KOPT-K1 (cell line): ENCODE results near the gene DTD1.

Experiments used
- H3K27ac ChIP-seq: fragments of 200-600 bp; sonication (generic); 2 replicates; pipeline ENCODE4 v1.5.1; 2016; ENCODE audit warnings: antibody characterized with exemption, mild to moderate bottlenecking, low read depth, low read length; ENCODE audit not compliant: poor library complexity, severe bottlenecking
- H3K36me3 ChIP-seq: fragments of 200-600 bp; sonication (generic); 2 replicates; pipeline ENCODE4 v1.5.1; 2017; ENCODE audit warnings: antibody characterized with exemption, mild to moderate bottlenecking, low read length, moderate library complexity; ENCODE audit not compliant: insufficient read depth
- H3K9me3 ChIP-seq: fragments of 200-600 bp; sonication (generic); 2 replicates; pipeline ENCODE4 v1.5.1; 2017; ENCODE audit warnings: antibody characterized with exemption, low read length, mild to moderate bottlenecking; ENCODE audit not compliant: insufficient read depth, poor library complexity, severe bottlenecking

The DTD1 gene

DNA sequence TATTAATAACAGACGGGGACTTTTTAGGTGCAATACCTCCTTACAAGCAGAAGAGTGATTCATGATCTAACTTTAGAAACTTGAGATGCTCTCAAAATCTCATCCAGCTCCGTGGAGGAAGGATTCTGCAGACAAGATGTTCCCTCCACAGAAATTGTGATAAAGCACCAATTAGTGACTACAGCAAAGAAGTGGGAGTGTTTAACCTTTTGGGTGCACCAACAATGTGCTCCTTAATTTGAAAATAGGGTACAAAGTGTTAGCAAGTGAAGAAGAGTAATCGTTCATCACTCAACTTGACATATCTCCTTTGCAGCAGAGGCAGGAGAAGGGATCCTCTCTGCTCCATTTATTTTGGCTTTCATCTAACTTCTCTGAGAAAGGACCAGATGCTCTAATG, 202.9 kb downstream of the DTD1 start:
- no peak overlapping the region for H3K27ac ChIP-seq
- no peaks in the 10 kb centered on the region for H3K36me3 ChIP-seq
- H3K9me3 ChIP-seq: peaks cover 9% of the 10 kb centered on the region

DNA sequence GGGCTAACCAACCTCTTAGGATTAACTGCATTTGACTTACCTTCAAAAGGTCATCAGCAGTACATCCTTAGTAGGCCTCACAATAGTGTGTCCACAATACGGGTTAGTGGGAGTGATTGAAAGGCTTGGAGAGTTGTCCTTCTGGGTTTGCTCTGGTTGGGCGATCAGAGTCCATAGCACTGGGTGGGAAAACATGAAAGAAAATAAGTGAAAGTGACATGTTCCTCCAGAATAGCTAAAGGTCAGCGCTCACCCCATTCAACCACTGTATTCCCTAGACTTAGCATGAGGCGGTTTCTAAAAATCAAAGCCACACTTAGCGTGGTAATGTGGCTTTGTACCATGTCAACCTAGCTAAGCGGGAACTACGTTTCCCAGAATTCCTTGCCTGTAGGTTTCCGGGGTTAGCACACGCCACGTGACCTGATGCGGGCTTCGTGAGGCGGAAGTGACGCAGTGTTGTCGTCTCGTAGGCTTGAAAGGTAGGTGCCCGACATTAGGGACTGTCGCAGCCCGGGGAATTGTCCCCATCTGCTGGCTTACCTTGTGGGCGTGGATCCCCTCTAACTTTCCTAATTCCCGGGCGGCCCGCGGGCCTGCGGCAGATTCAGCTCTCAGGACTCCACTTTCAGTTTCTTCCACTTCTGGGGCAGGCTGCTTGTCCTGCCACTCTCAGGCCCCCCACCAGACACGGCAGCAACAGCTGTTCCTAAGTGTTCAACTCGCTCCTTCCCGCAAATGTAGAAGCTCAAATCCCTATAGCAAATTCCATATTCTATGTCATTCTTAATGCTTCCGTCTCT, 206.0 kb downstream of the DTD1 start:
- no peaks in the 10 kb centered on the region for H3K9me3 ChIP-seq
- H3K27ac ChIP-seq: peak overlapping the region; percentile 41
- H3K36me3 ChIP-seq: no peaks in the 10 kb centered on the region

GRCh38 chr20:18794428-18794787, 206.6 kb downstream of the DTD1 start:
- peak overlapping the region; percentile 41 for H3K27ac ChIP-seq
- H3K9me3 ChIP-seq: no peaks in the 10 kb centered on the region

GRCh38 chr20:18795366-18795765, 207.5 kb downstream of the DTD1 start:
- H3K9me3 ChIP-seq: no peaks in the 10 kb centered on the region
- H3K36me3 ChIP-seq: no peaks in the 10 kb centered on the region
- H3K27ac ChIP-seq: no peak overlapping the region

More at GRCh38 chr20:18794428-18794787, 206.6 kb downstream of the DTD1 start:
- H3K36me3 ChIP-seq: no peaks in the 10 kb centered on the region

DNA sequence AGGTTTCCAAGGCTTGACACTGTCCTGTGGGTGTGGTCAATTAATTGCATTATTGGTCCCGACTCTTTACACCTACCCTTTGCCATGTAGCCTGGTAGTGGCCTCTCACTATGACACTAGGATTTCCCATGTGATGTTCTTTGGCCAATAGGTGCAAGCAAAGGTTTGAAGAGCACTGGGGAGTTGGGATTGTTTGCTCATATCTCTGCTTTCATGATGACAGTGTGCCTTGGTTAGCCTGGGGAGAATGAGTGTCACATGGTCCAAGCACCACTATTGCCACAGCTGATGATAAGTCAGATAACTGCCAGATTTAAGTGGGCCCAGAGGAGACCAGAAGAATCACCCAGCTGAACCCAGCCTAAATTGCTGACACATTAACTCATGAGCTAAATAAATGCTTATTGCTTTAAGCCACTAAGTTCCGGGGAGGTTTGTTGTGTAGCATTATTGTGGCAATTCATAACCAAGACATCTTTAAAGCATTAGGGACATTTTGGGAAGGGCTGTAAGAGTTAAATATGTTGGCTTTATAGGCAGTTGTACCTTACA, 208.5 kb downstream of the DTD1 start:
- H3K27ac ChIP-seq: no peak overlapping the region
- H3K9me3 ChIP-seq: no peaks in the 10 kb centered on the region
- no peaks in the 10 kb centered on the region for H3K36me3 ChIP-seq

DNA sequence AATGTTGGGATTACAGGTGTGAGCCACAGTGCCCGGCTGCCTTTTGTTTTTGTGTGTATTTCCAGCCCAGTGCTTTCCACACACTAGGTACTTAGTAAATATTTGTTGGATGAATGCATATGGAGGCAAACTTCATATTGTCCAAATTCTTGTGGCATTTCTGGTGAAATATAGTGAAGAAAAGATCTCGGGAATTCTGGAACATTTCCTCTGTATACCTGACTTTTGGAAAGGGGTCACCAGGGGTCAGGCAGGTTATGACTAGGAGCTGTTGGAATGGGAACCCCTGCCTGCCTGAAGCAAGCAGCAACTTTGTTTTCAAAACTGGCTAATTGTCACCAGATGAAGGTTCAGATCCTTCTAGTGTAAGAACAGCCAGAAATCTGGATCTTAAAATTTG, 213.7 kb downstream of the DTD1 start:
- no peaks in the 10 kb centered on the region for H3K36me3 ChIP-seq
- H3K27ac ChIP-seq: no peak overlapping the region
- no peaks in the 10 kb centered on the region for H3K9me3 ChIP-seq

- Histone ChIP-seq H3K36me3 (no peaks in the 10 kb centered on the region), H3K9me3 (no peaks in the 10 kb centered on the region), H3K27ac (no peak overlapping the region)
Measured at GRCh38 chr20:18802012-18802634, 214.3 kb downstream of the DTD1 start.

DNA sequence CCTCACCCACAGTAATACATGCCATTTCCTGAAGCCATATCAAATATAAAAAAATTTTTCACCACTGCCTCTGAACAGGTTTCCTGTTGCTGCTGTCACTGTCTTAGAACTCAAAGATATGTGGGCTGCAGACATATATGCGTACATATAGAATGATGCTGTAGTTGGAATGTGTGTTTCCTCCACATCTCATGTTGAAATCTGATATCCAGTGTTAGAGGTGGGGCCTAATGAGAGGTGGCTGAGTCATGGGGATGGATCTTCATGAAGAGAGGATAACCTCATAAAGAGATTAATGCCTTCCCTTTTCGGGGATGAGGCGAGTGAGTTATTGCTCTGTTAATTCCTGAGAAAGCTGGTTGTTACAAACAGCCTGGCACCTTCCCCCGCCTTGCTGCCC, 218.0 kb downstream of the DTD1 start:
- no peaks in the 10 kb centered on the region for H3K9me3 ChIP-seq
- H3K36me3 ChIP-seq: no peaks in the 10 kb centered on the region
- no peak overlapping the region for H3K27ac ChIP-seq

DNA sequence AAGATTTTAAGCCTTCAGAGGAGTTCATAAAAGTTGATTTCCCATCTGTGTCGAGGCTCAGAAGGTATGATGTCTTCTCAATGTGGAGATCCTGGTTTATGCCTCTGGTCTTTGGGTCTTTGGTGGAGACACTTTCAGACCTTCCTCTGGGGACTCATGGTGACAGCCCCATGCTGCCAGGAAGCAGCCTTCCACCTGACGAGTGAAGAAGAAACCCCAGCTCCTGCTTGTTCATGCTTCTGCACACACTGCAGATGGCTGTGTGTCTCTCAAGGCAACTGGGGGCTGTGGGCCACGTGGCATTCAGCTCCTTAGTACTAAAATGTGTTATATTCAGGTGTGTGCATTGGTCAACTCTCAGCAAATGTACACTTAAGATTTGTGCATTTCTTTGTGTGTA, 220.9 kb downstream of the DTD1 start:
- Histone ChIP-seq H3K36me3 (no peaks in the 10 kb centered on the region), H3K9me3 (no peaks in the 10 kb centered on the region), H3K27ac (no peak overlapping the region)

GRCh38 chr20:18811186-18811585, 223.3 kb downstream of the DTD1 start:
- Histone ChIP-seq H3K9me3 (no peaks in the 10 kb centered on the region), H3K36me3 (no peaks in the 10 kb centered on the region), H3K27ac (no peak overlapping the region)

- Histone ChIP-seq H3K9me3 (no peaks in the 10 kb centered on the region), H3K36me3 (no peaks in the 10 kb centered on the region), H3K27ac (no peak overlapping the region)
Measured at GRCh38 chr20:18811904-18812303, 224.1 kb downstream of the DTD1 start.

DNA sequence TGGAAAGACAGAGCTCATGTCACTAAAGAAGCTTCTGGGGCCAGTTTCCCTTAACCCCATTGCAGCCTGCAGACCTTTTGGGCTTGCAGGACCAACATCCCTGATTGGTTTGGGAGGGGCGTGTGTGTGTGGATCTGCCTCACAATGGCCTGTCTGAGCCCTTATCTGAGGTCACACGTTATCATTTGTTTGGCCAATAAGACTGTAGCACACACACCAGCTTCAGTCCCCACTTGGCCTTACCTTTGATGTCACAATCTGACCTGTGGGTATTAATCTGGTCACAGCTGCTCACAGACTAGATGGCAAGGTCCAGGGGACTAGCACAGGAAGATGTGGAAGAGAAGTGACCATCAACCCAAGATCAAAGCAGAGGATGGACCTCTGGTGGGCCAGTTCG, 225.6 kb downstream of the DTD1 start, which contains the start of gene SCP2D1:
SCP2D1 (plus strand) TSS at position 301 of the 400 bp plus-strand sequence; CDS start at position 334, 33 bp downstream.
- H3K36me3 ChIP-seq: no peaks in the 10 kb centered on the region
- no peak within 1 kb of the TSS for H3K27ac ChIP-seq
- no peaks in the 10 kb centered on the region for H3K9me3 ChIP-seq

- no peaks in the 10 kb centered on the region for H3K36me3 ChIP-seq
Measured at GRCh38 chr20:18815194-18815942, 227.5 kb downstream of the DTD1 start.

More at GRCh38 chr20:18815194-18815942, 227.5 kb downstream of the DTD1 start:
- no peaks in the 10 kb centered on the region for H3K9me3 ChIP-seq
- no peak overlapping the region for H3K27ac ChIP-seq
